ENCODE measurements around the gene IGSF21.

IGSF21 gene

GRCh38 chr1:18309552-18310155 lies 202.1 kb downstream of the IGSF21 start:
- no peak for DNase-seq (ENCODE audit: low read depth, low spot score)
- TF ChIP-seq FOXP2 (optimal IDR thresholded peaks at IDR 0.05; ENCODE audit: control extremely low read depth, extremely low read length, insufficient read depth) (no peak), EZH2 (IDR thresholded peaks at IDR 0.05) (no peak), POLR2AphosphoS5 (IDR thresholded peaks at IDR 0.05; ENCODE audit: borderline replicate concordance, low read depth, low read length) (no peak)
- Histone ChIP-seq H3K9me3 (ENCODE audit: low read depth, low read length) (no peaks in the 10 kb centered on the region), H3K4me3 (no peak overlapping the region), H3K36me3 (ENCODE audit: insufficient read depth, low read length) (no peaks in the 10 kb centered on the region), H3K9ac (ENCODE audit: insufficient read length) (no peak overlapping the region), H3K27ac (no peak overlapping the region)

- DNase-seq (ENCODE audit: low read depth, low spot score), result no peak
- Histone ChIP-seq H3K9ac (ENCODE audit: insufficient read length) (no peak overlapping the region), H3K36me3 (ENCODE audit: insufficient read depth, low read length) (no peaks in the 10 kb centered on the region), H3K4me3 (no peak overlapping the region), H3K27ac (no peak overlapping the region), H3K9me3 (ENCODE audit: low read depth, low read length) (no peaks in the 10 kb centered on the region)
- no peak for TF ChIP-seq POLR2AphosphoS5 (IDR thresholded peaks at IDR 0.05; ENCODE audit: borderline replicate concordance, low read depth, low read length)
- TF ChIP-seq EZH2 (IDR thresholded peaks at IDR 0.05), result no peak
- no peak for TF ChIP-seq FOXP2 (optimal IDR thresholded peaks at IDR 0.05; ENCODE audit: control extremely low read depth, extremely low read length, insufficient read depth)
Measured at GRCh38 chr1:18312961-18313360, 205.4 kb downstream of the IGSF21 start.

DNA sequence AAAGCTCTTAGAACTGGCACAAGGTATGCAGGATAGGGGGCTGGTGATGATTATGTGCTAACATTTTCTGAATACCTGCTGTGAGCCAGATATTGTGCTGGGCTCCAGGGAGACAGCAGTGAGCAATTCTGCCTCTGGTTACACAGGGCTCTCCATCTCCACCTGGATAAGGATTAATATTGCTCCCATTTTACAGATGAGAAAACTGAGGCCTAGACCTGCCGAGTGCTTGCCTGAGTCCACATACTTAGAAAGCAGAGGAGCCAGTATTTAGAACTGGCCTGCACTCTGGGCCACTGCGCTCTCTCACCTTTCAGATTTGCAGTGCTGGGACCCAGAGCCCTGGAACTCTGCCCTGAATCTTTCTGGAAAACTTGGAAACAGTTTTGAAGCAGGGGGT lies 205.9 kb downstream of the IGSF21 start:
- H3K9me3 ChIP-seq (ENCODE audit: low read depth, low read length), result no peaks in the 10 kb centered on the region
- no peak overlapping the region for H3K9ac ChIP-seq (ENCODE audit: insufficient read length)
- DNase-seq (ENCODE audit: low read depth, low spot score), result no peak
- H3K36me3 ChIP-seq (ENCODE audit: insufficient read depth, low read length), result no peaks in the 10 kb centered on the region
- TF ChIP-seq EZH2 (IDR thresholded peaks at IDR 0.05) (no peak), FOXP2 (optimal IDR thresholded peaks at IDR 0.05; ENCODE audit: control extremely low read depth, extremely low read length, insufficient read depth) (no peak), POLR2AphosphoS5 (IDR thresholded peaks at IDR 0.05; ENCODE audit: borderline replicate concordance, low read depth, low read length) (no peak)
- H3K27ac ChIP-seq, result no peak overlapping the region
- no peak overlapping the region for H3K4me3 ChIP-seq

DNA sequence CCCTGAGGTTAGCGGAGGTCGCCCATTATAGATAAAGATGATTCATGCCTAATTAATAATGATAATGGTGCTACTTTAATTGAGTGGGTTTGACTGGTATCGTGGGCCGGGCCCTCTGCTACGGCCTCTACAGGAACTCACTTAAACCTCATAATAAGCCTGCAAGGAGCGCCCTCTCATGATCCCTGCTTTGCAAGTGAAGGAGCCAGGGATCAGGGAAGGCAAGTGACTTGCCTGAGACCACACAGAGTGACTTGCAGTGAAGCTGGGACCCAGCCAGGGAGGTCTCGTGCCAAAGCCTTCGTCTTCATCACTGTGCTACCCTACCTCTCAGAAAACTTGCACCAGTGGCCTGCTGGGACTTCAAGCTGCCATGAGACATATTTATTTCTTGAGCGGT lies 206.8 kb downstream of the IGSF21 start:
- no peak overlapping the region for H3K4me3 ChIP-seq
- no peak for DNase-seq (ENCODE audit: low read depth, low spot score)
- no peak overlapping the region for H3K27ac ChIP-seq
- no peaks in the 10 kb centered on the region for H3K9me3 ChIP-seq (ENCODE audit: low read depth, low read length)
- no peak for TF ChIP-seq EZH2 (IDR thresholded peaks at IDR 0.05)
- TF ChIP-seq POLR2AphosphoS5 (IDR thresholded peaks at IDR 0.05; ENCODE audit: borderline replicate concordance, low read depth, low read length), result no peak
- no peak for TF ChIP-seq FOXP2 (optimal IDR thresholded peaks at IDR 0.05; ENCODE audit: control extremely low read depth, extremely low read length, insufficient read depth)
- H3K9ac ChIP-seq (ENCODE audit: insufficient read length), result no peak overlapping the region
- no peaks in the 10 kb centered on the region for H3K36me3 ChIP-seq (ENCODE audit: insufficient read depth, low read length)

- no peaks in the 10 kb centered on the region for H3K36me3 ChIP-seq (ENCODE audit: insufficient read depth, low read length)
- no peak overlapping the region for H3K4me3 ChIP-seq
- H3K9me3 ChIP-seq (ENCODE audit: low read depth, low read length), result no peaks in the 10 kb centered on the region
- H3K27ac ChIP-seq, result no peak overlapping the region
- TF ChIP-seq EZH2 (IDR thresholded peaks at IDR 0.05) (no peak), POLR2AphosphoS5 (IDR thresholded peaks at IDR 0.05; ENCODE audit: borderline replicate concordance, low read depth, low read length) (no peak), FOXP2 (optimal IDR thresholded peaks at IDR 0.05; ENCODE audit: control extremely low read depth, extremely low read length, insufficient read depth) (no peak)
- DNase-seq (ENCODE audit: low read depth, low spot score), result no peak
- H3K9ac ChIP-seq (ENCODE audit: insufficient read length), result no peak overlapping the region
Measured at GRCh38 chr1:18315449-18315848, 207.9 kb downstream of the IGSF21 start.

DNA sequence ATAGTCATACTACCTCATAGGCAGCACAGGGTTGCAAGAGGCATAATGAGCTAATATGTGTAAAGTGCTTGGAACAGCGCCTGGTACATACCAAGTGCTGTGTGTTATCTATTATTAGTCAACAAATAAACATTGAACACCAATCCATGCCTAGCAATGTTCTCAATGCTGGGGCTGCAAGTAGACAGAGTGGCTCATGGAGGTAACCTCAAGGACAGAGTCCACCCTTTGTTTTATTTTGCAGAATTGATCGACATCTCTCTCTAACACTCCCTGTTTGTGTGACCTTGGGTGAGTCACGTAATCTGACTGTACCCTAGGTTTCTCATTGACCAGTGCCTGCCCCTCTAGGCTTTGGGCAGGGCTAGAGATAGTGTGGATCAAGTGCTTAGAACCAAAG lies 209.2 kb downstream of the IGSF21 start:
- Histone ChIP-seq H3K27ac (no peak overlapping the region), H3K9ac (ENCODE audit: insufficient read length) (no peak overlapping the region), H3K9me3 (ENCODE audit: low read depth, low read length) (no peaks in the 10 kb centered on the region), H3K36me3 (ENCODE audit: insufficient read depth, low read length) (no peaks in the 10 kb centered on the region), H3K4me3 (no peak overlapping the region)
- TF ChIP-seq EZH2 (IDR thresholded peaks at IDR 0.05), result no peak
- TF ChIP-seq FOXP2 (optimal IDR thresholded peaks at IDR 0.05; ENCODE audit: control extremely low read depth, extremely low read length, insufficient read depth), result no peak
- no peak for TF ChIP-seq POLR2AphosphoS5 (IDR thresholded peaks at IDR 0.05; ENCODE audit: borderline replicate concordance, low read depth, low read length)
- no peak for DNase-seq (ENCODE audit: low read depth, low spot score)

GRCh38 chr1:18319099-18319498 lies 211.5 kb downstream of the IGSF21 start:
- Histone ChIP-seq H3K36me3 (ENCODE audit: insufficient read depth, low read length) (no peaks in the 10 kb centered on the region), H3K4me3 (no peak overlapping the region), H3K9ac (ENCODE audit: insufficient read length) (no peak overlapping the region), H3K9me3 (ENCODE audit: low read depth, low read length) (no peaks in the 10 kb centered on the region), H3K27ac (0 out of 2 replicates have a peak overlapping the region, but pooled peaks have one; percentile 22)
- no peak for DNase-seq (ENCODE audit: low read depth, low spot score)
- TF ChIP-seq EZH2 (IDR thresholded peaks at IDR 0.05) (no peak), POLR2AphosphoS5 (IDR thresholded peaks at IDR 0.05; ENCODE audit: borderline replicate concordance, low read depth, low read length) (no peak), FOXP2 (optimal IDR thresholded peaks at IDR 0.05; ENCODE audit: control extremely low read depth, extremely low read length, insufficient read depth) (no peak)

GRCh38 chr1:18320051-18320450 lies 212.5 kb downstream of the IGSF21 start:
- DNase-seq (ENCODE audit: low read depth, low spot score), result no peak
- H3K27ac ChIP-seq, result no peak overlapping the region
- TF ChIP-seq POLR2AphosphoS5 (IDR thresholded peaks at IDR 0.05; ENCODE audit: borderline replicate concordance, low read depth, low read length), result no peak
- no peak for TF ChIP-seq FOXP2 (optimal IDR thresholded peaks at IDR 0.05; ENCODE audit: control extremely low read depth, extremely low read length, insufficient read depth)
- no peak for TF ChIP-seq EZH2 (IDR thresholded peaks at IDR 0.05)
- H3K9me3 ChIP-seq (ENCODE audit: low read depth, low read length), result no peaks in the 10 kb centered on the region
- H3K4me3 ChIP-seq, result no peak overlapping the region
- no peak overlapping the region for H3K9ac ChIP-seq (ENCODE audit: insufficient read length)
- H3K36me3 ChIP-seq (ENCODE audit: insufficient read depth, low read length), result no peaks in the 10 kb centered on the region

Measured in SK-N-MC (cell line).